BJ (cell line): ENCODE data around the gene NEAT1. TPM values are rescaled to one million over a fixed set of nuclear protein-coding genes. Genes with fewer than 3 reads are reported as not detected.

Experiments used
- CTCF ChIA-PET: fragments of 350-600 bp; formaldehyde crosslinking; extraction: SDS; loops from one replicate; lab custom pipeline; 2021; ENCODE audit warnings: antibody characterized with exemption, inconsistent platforms; lab: Yijun Ruan, JAX
- POLR2A ChIA-PET: fragments of 300-600 bp; sonication (Branson Sonifier 250); formaldehyde crosslinking; extraction: SDS; loops from one replicate; lab custom pipeline; 2021; ENCODE audit warnings: antibody characterized with exemption; lab: Charles Lee
- DNase-seq: peaks from one replicate; pipeline ENCODE4 v3.0.0-alpha.2; 2011; ENCODE audit warnings: low read depth
- H3K27me3 ChIP-seq: 2 replicates; pipeline ENCODE4 v1.6.0; 2011; ENCODE audit warnings: low read length; ENCODE audit not compliant: control insufficient read depth, insufficient read depth
- H3K36me3 ChIP-seq: 2 replicates; pipeline ENCODE4 v1.5.1; 2011; ENCODE audit warnings: low read length; ENCODE audit not compliant: control insufficient read depth, insufficient read depth
- H3K4me3 ChIP-seq: 2 replicates; pipeline ENCODE4 v1.5.1; 2011; ENCODE audit warnings: low read depth, mild to moderate bottlenecking, control low read depth, low read length
- polyA plus RNA-seq: library from polyadenylated mRNA; depleted of rRNA; stranded (reverse); fragments of >200 nt; gene quantifications from 2 replicates; pipeline ENCODE4 v1.2.3, GENCODE V29; 2011
- TF ChIP-seq, protein P1 (sequence below): IDR thresholded peaks from 2 replicates; pipeline ENCODE4 v1.5.1; 2011; ENCODE audit warnings: low read depth, mild to moderate bottlenecking, control low read depth, inconsistent platforms, low read length, moderate library complexity; ENCODE audit not compliant: insufficient read depth

Gene NEAT1
- polyA plus RNA-seq, 1 experiment = 59.2 TPM

DNA sequence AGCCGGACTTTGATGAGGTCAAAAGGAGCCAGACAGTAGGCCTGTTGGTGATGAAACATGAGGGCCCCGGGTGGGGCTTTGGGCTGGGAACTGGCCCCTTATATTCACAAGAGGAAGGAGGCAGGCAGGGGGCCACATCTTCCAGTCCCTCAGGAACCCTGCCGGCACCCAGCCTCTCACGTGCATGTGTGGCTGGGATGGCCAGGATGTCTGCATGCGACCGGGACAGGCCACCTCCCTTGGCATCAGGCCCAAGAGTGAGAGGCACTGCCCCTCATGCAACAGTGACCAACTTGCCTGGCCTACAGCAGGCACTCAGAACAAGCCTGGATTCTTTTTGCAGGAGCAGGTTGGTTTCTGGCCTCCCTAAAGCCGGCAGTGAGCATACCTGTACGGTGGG is 45.6 kb upstream of the NEAT1 start:
- DNase-seq = no peak
- no peaks in the 10 kb centered on the region for H3K36me3 ChIP-seq
- ChIA-PET POLR2A (no interaction called here), CTCF (no interaction called here)
- H3K4me3 ChIP-seq = no peak overlapping the region
- TF ChIP-seq, protein P1, sequence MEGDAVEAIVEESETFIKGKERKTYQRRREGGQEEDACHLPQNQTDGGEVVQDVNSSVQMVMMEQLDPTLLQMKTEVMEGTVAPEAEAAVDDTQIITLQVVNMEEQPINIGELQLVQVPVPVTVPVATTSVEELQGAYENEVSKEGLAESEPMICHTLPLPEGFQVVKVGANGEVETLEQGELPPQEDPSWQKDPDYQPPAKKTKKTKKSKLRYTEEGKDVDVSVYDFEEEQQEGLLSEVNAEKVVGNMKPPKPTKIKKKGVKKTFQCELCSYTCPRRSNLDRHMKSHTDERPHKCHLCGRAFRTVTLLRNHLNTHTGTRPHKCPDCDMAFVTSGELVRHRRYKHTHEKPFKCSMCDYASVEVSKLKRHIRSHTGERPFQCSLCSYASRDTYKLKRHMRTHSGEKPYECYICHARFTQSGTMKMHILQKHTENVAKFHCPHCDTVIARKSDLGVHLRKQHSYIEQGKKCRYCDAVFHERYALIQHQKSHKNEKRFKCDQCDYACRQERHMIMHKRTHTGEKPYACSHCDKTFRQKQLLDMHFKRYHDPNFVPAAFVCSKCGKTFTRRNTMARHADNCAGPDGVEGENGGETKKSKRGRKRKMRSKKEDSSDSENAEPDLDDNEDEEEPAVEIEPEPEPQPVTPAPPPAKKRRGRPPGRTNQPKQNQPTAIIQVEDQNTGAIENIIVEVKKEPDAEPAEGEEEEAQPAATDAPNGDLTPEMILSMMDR = no peak
- H3K27me3 ChIP-seq = no peaks in the 10 kb centered on the region

DNA sequence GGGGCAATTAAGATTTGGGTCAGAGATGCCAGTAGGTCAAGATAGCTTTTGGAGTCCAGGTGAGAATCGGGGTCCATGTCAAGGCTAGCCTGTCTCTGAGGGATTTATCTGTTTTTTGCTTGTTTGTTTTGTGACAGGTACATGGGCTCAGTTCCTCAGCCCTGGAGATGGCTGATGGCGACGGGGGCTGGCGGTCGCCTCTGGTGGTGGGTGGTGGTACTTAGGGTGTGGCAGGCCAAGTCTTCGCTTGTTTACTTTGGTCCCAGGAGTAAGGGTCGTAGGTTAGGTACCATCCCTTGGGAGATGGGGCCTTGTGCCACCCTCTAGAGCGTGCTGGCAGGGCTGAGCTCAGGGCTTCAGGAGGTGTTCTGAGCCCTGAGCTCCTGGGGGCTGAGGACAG is 44.8 kb upstream of the NEAT1 start:
- ChIA-PET POLR2A (no interaction called here), CTCF (interaction anchor here (0.9 to 1.5 kb wide), 3 partner anchors 9 to 139 kb away, joined by 3 to 6 read pairs (median 3); partner anchors contain the start of gene FRMD8)

GRCh38 chr11:65378208-65378927 is 44.2 kb upstream of the NEAT1 start:
- no peak for DNase-seq
- no peaks in the 10 kb centered on the region for H3K36me3 ChIP-seq
- no peaks in the 10 kb centered on the region for H3K27me3 ChIP-seq
- ChIA-PET POLR2A (interaction anchor here (0.8 kb wide), 1 partner anchor 45 kb away, joined by 4 read pairs; no protein-coding TSS in a partner anchor), CTCF (interaction anchor here (0.9 to 1.5 kb wide), 4 partner anchors 8 to 138 kb away, joined by 3 to 6 read pairs (median 3); partner anchors contain the start of gene FRMD8)
- no peak overlapping the region for H3K4me3 ChIP-seq
- TF ChIP-seq, protein P1 = no peak

More for the DNA sequence above, 44.8 kb upstream of the NEAT1 start:
- Histone ChIP-seq H3K4me3 (no peak overlapping the region), H3K36me3 (no peaks in the 10 kb centered on the region), H3K27me3 (no peaks in the 10 kb centered on the region)
- TF ChIP-seq, protein P1 = no peak
- no peak for DNase-seq

GRCh38 chr11:65378928-65379638 is 43.5 kb upstream of the NEAT1 start:
- ChIA-PET CTCF (interaction anchor here (0.9 to 1.5 kb wide), 5 partner anchors 7 to 162 kb away, joined by 3 to 6 read pairs (median 3); partner anchors contain the start of gene FRMD8), POLR2A (interaction anchor here (0.6 to 0.8 kb wide), 2 partner anchors 44 to 213 kb away, joined by 3 to 4 read pairs; no protein-coding TSS in a partner anchor)
- DNase-seq = no peak
- Histone ChIP-seq H3K27me3 (no peaks in the 10 kb centered on the region), H3K4me3 (no peak overlapping the region), H3K36me3 (no peaks in the 10 kb centered on the region)
- TF ChIP-seq, protein P1 = no peak
